ENCODE measurements around the gene ITPK1.
"Not testable (repeated sequence)": the region's sequence is repeated elsewhere in the genome, so short reads cannot be mapped to it uniquely, and the experiment has no call there.

ITPK1 gene

GRCh38 chr14:93115821-93116675, at the start of gene ITPK1:
Gene ITPK1, minus strand, starts transcription at chr14:93115925. Its CDS starts 762 bp downstream, at chr14:93115163.
- DNase-seq (ENCODE audit: low read depth), result peak; percentile 33

GRCh38 chr14:93163564-93163963, 47.8 kb upstream of the ITPK1 start:
- DNase-seq (ENCODE audit: low read depth), result no peak

GRCh38 chr14:93161411-93161940, 45.8 kb upstream of the ITPK1 start:
- DNase-seq (ENCODE audit: low read depth), result no peak

- DNase-seq (ENCODE audit: low read depth), result peak; percentile 6
These were observed 44.7 kb upstream of the ITPK1 start for GRCh38 chr14:93160353-93160801.

GRCh38 chr14:93159625-93160352, 44.1 kb upstream of the ITPK1 start:
- DNase-seq (ENCODE audit: low read depth), result not testable (repeated sequence)

GRCh38 chr14:93158349-93158748, 42.6 kb upstream of the ITPK1 start:
- DNase-seq (ENCODE audit: low read depth), result not testable (repeated sequence)

- DNase-seq (ENCODE audit: low read depth), result no peak
These were observed 41.1 kb upstream of the ITPK1 start for GRCh38 chr14:93156693-93157369.

GRCh38 chr14:93155667-93156066, 39.9 kb upstream of the ITPK1 start:
- no peak for DNase-seq (ENCODE audit: low read depth)

GRCh38 chr14:93153121-93153520, 37.4 kb upstream of the ITPK1 start:
- no peak for DNase-seq (ENCODE audit: low read depth)

GRCh38 chr14:93150227-93151208, 34.8 kb upstream of the ITPK1 start:
- no peak for DNase-seq (ENCODE audit: low read depth)

- DNase-seq (ENCODE audit: low read depth), result no peak
These were observed 33.3 kb upstream of the ITPK1 start for GRCh38 chr14:93148979-93149378.

GRCh38 chr14:93146119-93146518, 30.4 kb upstream of the ITPK1 start:
- no peak for DNase-seq (ENCODE audit: low read depth)

- no peak for DNase-seq (ENCODE audit: low read depth)
These were observed 27.3 kb upstream of the ITPK1 start for GRCh38 chr14:93142854-93143652.

GRCh38 chr14:93137864-93138263, 22.1 kb upstream of the ITPK1 start:
- no peak for DNase-seq (ENCODE audit: low read depth)

GRCh38 chr14:93136508-93136907, 20.8 kb upstream of the ITPK1 start:
- DNase-seq (ENCODE audit: low read depth), result not testable (repeated sequence)

GRCh38 chr14:93136009-93136408, 20.3 kb upstream of the ITPK1 start:
- no peak for DNase-seq (ENCODE audit: low read depth)

GRCh38 chr14:93135399-93135798, 19.7 kb upstream of the ITPK1 start:
- no peak for DNase-seq (ENCODE audit: low read depth)

- peak; percentile 45 for DNase-seq (ENCODE audit: low read depth)
These were observed 17.7 kb upstream of the ITPK1 start for GRCh38 chr14:93133464-93133863.

- peak; percentile 35 for DNase-seq (ENCODE audit: low read depth)
These were observed 16.8 kb upstream of the ITPK1 start for GRCh38 chr14:93132472-93133065.
